Urinary bladder (tissue), 4 donors: ENCODE measurements around the gene SPRN. TPM values are rescaled to one million over a fixed set of nuclear protein-coding genes. Genes with fewer than 3 reads are reported as not detected.
"Not testable (repeated sequence)": the region's sequence is repeated elsewhere in the genome, so short reads cannot be mapped to it uniquely, and the experiment has no call there.

ENCODE experiments used
- DNase-seq: peaks from one replicate; pipeline ENCODE4 v3.0.0-alpha.2; 2015; ENCODE audit errors: extremely low spot score
- H3K27ac ChIP-seq: one replicate; pipeline ENCODE4 v1.5.1; 2013; ENCODE audit warnings: low read depth, mild to moderate bottlenecking, moderate library complexity
- H3K36me3 ChIP-seq: one replicate; pipeline ENCODE4 v1.6.1; 2013; ENCODE audit warnings: mild to moderate bottlenecking, moderate library complexity; ENCODE audit not compliant: insufficient read depth
- H3K4me1 ChIP-seq: one replicate; pipeline ENCODE4 v1.6.1; 2013; ENCODE audit warnings: mild to moderate bottlenecking, moderate library complexity; ENCODE audit not compliant: insufficient read depth
- H3K4me3 ChIP-seq: one replicate; pipeline ENCODE4 v1.5.1; 2013; ENCODE audit warnings: low read depth, low read length
- WGBS: extraction: QIAGEN DNeasy Blood & Tissue Kit; methylation state at CpG from one replicate; pipeline ENCODE4 v1.1.7; 2013; 5-methylcytosine and 5-hydroxymethylcytosine counted together
- polyA plus RNA-seq: library from polyadenylated mRNA; stranded (reverse); fragments of 200-250 nt; gene quantifications from one replicate; pipeline ENCODE4 v1.2.3, GENCODE V29; 2013
- total RNA-seq: library from RNA; depleted of rRNA; stranded (reverse); fragments of >200 nt; gene quantifications from one replicate; pipeline ENCODE4 v1.2.3, GENCODE V29; 2014
- donor health status: healthy with polysubstance abuse.
- donor health status: healthy.

Gene SPRN
- total and polyA plus RNA-seq, 2 donors: 0.19 to 0.74 TPM

GRCh38 chr10:133439517-133440461, 15.4 kb upstream of the SPRN start:
- no peaks in the 10 kb centered on the region for H3K36me3 ChIP-seq
- WGBS: 90% methylated on average over 25 of the region's 25 CpGs
- H3K27ac ChIP-seq: no peak overlapping the region
- H3K4me1 ChIP-seq: no peaks in the 10 kb centered on the region
- no peak for DNase-seq
- no peak overlapping the region for H3K4me3 ChIP-seq

GRCh38 chr10:133438711-133439273, 14.4 kb upstream of the SPRN start:
- H3K4me1 ChIP-seq: no peaks in the 10 kb centered on the region
- DNase-seq: no peak
- WGBS: 81% methylated on average over 11 of the region's 11 CpGs
- H3K27ac ChIP-seq: no peak overlapping the region
- no peaks in the 10 kb centered on the region for H3K36me3 ChIP-seq
- H3K4me3 ChIP-seq: no peak overlapping the region

DNA sequence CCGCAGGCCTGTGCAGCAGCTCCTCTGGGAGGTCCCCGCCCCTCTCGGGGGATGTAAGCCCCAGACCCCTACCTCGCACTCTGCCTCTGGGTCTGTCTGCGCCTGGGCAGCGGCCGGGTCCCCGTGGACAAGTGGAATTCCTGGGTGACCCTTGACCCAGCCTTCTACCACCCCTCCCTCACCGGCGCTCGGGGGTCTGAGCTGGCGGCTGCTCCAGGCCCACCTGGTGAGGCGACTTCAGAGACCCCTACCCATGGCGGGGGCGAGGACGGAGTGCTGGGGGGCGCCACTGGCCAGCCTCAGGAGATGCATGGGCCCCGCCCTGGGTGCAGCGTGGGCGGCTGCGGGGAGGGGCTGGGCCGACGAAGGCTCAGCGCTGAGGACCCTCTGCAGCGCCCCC, 8.4 kb upstream of the SPRN start:
- not testable (repeated sequence) for H3K36me3 ChIP-seq, H3K4me3 ChIP-seq, DNase-seq, H3K27ac ChIP-seq, H3K4me1 ChIP-seq
- 77% methylated on average over 8 of the region's 25 CpGs for WGBS

- not testable (repeated sequence) for H3K36me3 ChIP-seq, H3K27ac ChIP-seq, H3K4me3 ChIP-seq, DNase-seq, H3K4me1 ChIP-seq
- 70% methylated on average over 6 of the region's 9 CpGs for WGBS
These were observed 7.6 kb upstream of the SPRN start for GRCh38 chr10:133431888-133432613.

DNA sequence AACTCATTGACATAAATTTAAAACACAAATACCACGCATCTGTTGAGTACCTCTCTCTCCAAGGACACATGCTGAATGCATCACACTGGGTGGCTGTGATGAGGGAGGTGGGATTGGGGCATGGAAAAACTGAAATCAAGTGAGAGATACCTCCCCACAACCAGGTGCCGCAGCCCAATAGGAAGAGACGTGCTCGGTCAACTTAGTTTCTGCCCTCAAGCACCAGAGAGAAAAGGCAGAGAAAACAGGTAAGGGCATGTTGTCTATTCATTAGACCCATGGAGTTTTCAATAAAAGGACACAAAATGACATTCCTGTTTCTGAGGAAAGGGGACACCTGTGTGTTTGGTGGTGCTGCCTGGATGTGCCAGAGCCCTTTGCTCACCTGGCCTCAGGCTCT, 5.1 kb upstream of the SPRN start:
- DNase-seq, H3K4me1 ChIP-seq, H3K27ac ChIP-seq, H3K4me3 ChIP-seq, H3K36me3 ChIP-seq: not testable (repeated sequence)
- 89% methylated on average over 4 of the region's 4 CpGs for WGBS

DNA sequence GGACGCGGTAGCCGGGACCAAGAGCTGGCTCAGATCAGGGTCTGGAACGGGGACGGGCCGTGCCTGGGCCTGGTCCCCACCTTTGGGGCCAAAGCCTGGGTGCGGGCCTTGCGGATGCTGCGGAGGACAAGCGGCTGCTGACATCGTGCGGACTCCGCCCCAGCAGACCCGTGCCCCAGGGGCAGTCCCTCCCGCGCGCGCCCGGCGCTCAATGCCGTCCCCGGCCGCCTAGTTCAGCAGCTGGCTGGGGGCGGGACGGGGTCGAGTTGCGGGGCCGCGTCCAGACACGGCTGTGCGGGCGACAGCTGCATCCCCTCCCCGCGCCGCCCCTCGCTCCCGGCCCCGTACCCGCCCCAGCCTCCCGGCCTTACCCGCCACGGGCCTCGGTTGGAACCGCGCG, 323 bp downstream of the SPRN start:
- not testable (repeated sequence) for H3K4me3 ChIP-seq, H3K36me3 ChIP-seq, DNase-seq, H3K27ac ChIP-seq, H3K4me1 ChIP-seq
- WGBS: 0% methylated on average over 9 of the region's 46 CpGs

DNA sequence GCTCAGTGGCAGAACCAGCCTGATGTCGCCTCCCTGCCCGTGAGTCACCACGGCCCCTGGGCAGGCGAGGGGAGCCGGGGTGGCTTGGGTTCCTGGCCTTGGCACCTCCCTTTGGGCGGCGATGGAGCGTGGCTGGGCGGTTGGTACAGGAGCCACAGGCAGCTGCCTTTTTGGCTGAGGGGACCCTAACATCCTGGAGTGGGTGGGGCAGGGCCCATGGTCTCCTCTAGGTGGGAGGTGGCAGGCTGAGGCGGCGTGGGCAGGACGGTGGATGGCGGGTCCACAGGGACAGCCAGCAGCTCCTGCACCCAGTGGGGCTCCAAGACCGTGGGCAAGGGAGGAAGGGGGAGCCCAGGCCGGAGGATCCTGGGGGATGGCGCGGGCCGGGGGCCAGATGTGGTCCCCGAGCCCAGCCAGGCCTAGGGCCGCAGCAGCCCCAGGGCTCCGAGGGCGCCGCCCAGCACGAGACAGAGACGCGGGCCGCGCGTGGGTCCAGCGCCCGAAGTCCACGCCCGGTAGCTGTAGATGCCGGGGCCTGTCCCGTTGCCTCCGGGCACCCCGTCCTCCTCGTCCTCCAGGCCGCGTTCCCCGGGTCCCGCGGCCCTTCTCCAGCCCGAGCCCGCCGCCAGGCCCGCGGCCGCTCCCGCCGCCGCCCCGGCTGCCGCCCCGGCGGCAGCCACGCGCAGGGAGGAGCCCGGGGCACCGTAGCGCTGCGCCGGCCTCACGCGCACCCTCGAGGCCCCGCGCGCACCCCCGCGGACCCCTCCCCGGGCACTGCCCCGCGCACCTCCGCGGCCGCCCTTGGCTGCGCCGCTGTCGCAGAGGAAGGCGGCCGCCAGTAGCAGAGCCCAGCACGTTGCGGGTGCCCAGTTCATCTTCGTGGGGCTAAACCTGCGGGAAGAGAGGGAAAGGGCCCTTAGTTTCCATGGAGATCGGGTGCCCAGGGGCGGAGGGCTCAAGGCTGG, 1.3 kb downstream of the SPRN start:
- Histone ChIP-seq H3K4me1 (no peaks in the 10 kb centered on the region), H3K36me3 (no peaks in the 10 kb centered on the region), H3K27ac (no peak overlapping the region), H3K4me3 (peak overlapping the region; percentile 35)
- 18% methylated on average over 88 of the region's 88 CpGs for WGBS
- DNase-seq: no peak

DNA sequence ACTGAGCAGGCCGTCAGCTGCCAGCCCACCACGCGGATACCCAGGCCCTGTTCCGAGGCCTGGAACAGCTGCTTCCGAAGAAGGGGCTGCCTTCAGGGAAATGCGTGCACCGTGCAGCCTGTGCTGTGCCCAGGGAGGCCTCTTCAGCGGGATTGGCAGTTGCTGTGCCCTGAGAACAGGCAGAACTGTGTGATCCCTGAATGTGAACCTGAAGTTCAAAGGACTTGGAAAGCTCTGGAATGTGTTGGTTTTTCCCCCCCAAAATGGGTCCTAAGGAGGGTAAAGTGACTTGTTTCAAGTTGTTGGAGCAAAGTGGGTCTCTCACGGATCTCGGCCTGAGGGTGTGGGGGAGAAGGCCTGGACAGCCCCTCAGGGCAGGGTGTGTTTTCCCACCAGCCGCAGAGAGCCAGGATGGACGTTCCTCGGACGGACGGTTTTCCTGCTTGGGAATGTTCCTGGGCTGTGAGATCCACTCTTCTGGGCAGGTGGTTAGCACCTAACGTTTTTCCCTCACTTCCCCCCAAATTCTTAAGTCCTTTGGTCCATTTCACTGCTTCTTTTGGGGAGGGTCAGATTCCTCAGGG, 2.1 kb downstream of the SPRN start:
- no peak overlapping the region for H3K27ac ChIP-seq
- no peaks in the 10 kb centered on the region for H3K4me1 ChIP-seq
- no peak for DNase-seq
- H3K4me3 ChIP-seq: no peak overlapping the region
- WGBS: 85% methylated on average over 16 of the region's 16 CpGs
- H3K36me3 ChIP-seq: no peaks in the 10 kb centered on the region

- Histone ChIP-seq H3K36me3 (no peaks in the 10 kb centered on the region), H3K27ac (no peak overlapping the region), H3K4me3 (no peak overlapping the region), H3K4me1 (no peaks in the 10 kb centered on the region)
- 81% methylated on average over 17 of the region's 17 CpGs for WGBS
- DNase-seq: no peak
These were observed 2.8 kb downstream of the SPRN start for GRCh38 chr10:133421336-133422222.

DNA sequence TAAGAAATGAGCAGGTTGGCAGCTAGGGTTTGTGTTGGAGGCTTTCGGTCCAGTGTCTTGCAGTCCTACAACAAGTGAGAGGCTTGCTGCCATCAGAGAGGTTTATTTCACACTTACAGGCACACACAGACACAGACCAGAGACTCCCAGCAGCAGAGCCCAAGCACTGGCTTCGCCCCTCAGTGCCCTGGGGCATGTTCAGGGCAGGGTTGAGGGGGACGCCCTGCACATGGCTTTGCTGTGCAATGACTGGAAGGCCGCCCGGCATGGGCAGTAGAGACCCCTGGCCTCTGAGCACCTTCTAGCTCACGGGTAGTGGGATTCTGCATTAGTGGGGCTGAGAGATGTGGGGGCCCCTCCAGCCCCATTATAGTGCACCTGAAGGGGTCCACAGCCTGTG, 3.8 kb downstream of the SPRN start:
- no peak for DNase-seq
- H3K36me3 ChIP-seq: no peaks in the 10 kb centered on the region
- WGBS: 92% methylated on average over 6 of the region's 6 CpGs
- H3K4me3 ChIP-seq: no peak overlapping the region
- H3K4me1 ChIP-seq: no peaks in the 10 kb centered on the region
- no peak overlapping the region for H3K27ac ChIP-seq

DNA sequence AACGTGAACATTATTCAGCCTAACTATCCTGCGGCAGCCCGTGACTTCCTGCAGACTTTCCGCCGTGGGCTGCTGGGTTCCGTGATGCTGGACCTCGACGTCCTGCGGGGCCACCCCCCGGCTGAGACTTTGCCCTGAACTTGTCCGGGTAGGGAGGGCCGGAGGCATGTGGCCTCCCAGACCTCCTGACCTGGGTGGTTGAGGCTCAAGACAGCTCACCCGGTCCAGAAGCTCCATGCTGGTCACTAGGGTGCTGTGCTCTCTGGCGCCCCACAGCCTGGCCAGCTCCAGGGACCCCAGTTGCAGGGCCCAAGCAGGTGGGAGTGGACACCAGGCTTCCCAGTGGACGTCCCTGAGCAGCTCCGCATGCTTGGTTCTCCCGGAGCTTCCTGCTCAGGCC, 4.4 kb downstream of the SPRN start:
- no peak for DNase-seq
- H3K36me3 ChIP-seq: no peaks in the 10 kb centered on the region
- 92% methylated on average over 17 of the region's 17 CpGs for WGBS
- no peak overlapping the region for H3K4me3 ChIP-seq
- H3K4me1 ChIP-seq: no peaks in the 10 kb centered on the region
- H3K27ac ChIP-seq: no peak overlapping the region
